ENCODE results near the gene UNC5B. TPM values are rescaled to one million over a fixed set of nuclear protein-coding genes. Genes with fewer than 3 reads are reported as not detected.
A peak's percentile ranks its signal among the peaks of the same experiment; 100 is the strongest.

The UNC5B gene
- total RNA-seq, 4 donors from 2014 or later: 3.9 to 7.1 (median 5.7) TPM

DNA sequence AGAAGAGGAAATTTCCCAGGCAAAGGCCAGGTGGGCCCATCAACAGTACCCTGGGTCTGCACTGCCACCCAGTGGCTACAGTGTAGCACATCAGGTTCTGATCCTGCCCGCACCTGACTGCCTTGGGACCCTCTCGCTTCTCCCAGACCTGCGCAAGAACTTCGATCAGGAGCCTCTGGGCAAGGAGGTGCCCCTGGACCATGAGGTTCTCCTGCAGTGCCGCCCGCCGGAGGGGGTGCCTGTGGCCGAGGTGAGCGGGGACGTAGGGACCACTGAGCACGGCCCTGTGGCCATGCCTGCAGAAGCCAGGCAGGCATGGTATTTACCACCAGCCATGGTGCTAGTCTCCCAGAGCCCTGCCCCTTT is 72.8 kb downstream of the UNC5B start:
- no peaks in the 10 kb centered on the region for H3K27me3 ChIP-seq
- intact Hi-C loops (cut with DNase I): loop anchor here (5.0 kb wide), 1 partner anchor 373 kb away; no protein-coding TSS in a partner anchor
- no peak overlapping the region for H3K4me3 ChIP-seq (replicated peaks in 1 of 3)
- TF ChIP-seq POLR2A (IDR thresholded peaks at IDR 0.05): no peak
- TF ChIP-seq, protein P1, sequence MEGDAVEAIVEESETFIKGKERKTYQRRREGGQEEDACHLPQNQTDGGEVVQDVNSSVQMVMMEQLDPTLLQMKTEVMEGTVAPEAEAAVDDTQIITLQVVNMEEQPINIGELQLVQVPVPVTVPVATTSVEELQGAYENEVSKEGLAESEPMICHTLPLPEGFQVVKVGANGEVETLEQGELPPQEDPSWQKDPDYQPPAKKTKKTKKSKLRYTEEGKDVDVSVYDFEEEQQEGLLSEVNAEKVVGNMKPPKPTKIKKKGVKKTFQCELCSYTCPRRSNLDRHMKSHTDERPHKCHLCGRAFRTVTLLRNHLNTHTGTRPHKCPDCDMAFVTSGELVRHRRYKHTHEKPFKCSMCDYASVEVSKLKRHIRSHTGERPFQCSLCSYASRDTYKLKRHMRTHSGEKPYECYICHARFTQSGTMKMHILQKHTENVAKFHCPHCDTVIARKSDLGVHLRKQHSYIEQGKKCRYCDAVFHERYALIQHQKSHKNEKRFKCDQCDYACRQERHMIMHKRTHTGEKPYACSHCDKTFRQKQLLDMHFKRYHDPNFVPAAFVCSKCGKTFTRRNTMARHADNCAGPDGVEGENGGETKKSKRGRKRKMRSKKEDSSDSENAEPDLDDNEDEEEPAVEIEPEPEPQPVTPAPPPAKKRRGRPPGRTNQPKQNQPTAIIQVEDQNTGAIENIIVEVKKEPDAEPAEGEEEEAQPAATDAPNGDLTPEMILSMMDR (IDR thresholded peaks at IDR 0.05): peak; percentile 45 to 78 (median 74)
- no peaks in the 10 kb centered on the region for H3K36me3 ChIP-seq
- 44 to 47% methylated on average over 9 to 10 of the region's 11 CpGs for WGBS, 2 donors
- H3K4me1 ChIP-seq: no peaks in the 10 kb centered on the region
- peak; percentile 47 to 59 for DNase-seq
- H3K27ac ChIP-seq: no peak overlapping the region
- H3K9me3 ChIP-seq: no peaks in the 10 kb centered on the region

GRCh38 chr10:71285986-71286385 is 73.6 kb downstream of the UNC5B start:
- 88 to 90% methylated on average over 4 of the region's 4 CpGs for WGBS, 2 donors
- no peaks in the 10 kb centered on the region for H3K4me1 ChIP-seq
- intact Hi-C loops (cut with DNase I): loop anchor here (5.0 kb wide), 1 partner anchor 374 kb away; no protein-coding TSS in a partner anchor

GRCh38 chr10:71286521-71287294 is 74.3 kb downstream of the UNC5B start:
- TF ChIP-seq, protein P1 (IDR thresholded peaks at IDR 0.05): no peak
- no peak for TF ChIP-seq POLR2A (IDR thresholded peaks at IDR 0.05)
- intact Hi-C loops (cut with DNase I): loop anchor here (5.0 kb wide), 1 partner anchor 374 kb away; no protein-coding TSS in a partner anchor
- no peaks in the 10 kb centered on the region for H3K9me3 ChIP-seq

More at GRCh38 chr10:71285986-71286385, 73.6 kb downstream of the UNC5B start:
- Histone ChIP-seq H3K27me3 (no peaks in the 10 kb centered on the region), H3K27ac (no peak overlapping the region), H3K4me3 (replicated peaks in 1 of 3) (no peak overlapping the region), H3K36me3 (no peaks in the 10 kb centered on the region), H3K9me3 (no peaks in the 10 kb centered on the region)
- DNase-seq: no peak
- TF ChIP-seq, protein P1 (IDR thresholded peaks at IDR 0.05): no peak
- TF ChIP-seq POLR2A (IDR thresholded peaks at IDR 0.05): no peak

DNA sequence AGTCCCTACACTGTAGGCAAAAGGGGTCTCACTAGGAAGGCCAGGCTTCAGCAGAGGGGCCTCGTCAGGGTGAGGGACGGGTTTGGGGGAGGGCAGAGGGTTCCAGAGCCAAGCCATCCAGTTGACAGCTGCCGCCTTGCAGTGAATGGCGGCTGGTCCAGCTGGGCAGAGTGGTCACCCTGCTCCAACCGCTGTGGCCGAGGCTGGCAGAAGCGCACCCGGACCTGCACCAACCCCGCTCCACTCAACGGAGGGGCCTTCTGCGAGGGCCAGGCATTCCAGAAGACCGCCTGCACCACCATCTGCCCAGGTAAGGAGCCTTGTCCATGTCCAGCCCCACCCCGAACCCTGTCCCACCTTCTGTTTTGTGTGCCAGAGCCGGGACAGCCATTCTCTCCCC is 75.1 kb downstream of the UNC5B start:
- H3K27me3 ChIP-seq: no peaks in the 10 kb centered on the region
- no peaks in the 10 kb centered on the region for H3K36me3 ChIP-seq
- intact Hi-C loops (cut with DNase I): loop anchor here (5.0 kb wide), 1 partner anchor 375 kb away; no protein-coding TSS in a partner anchor
- WGBS, 2 donors: 71 to 81% methylated on average over 4 to 6 of the region's 14 CpGs
- H3K4me3 ChIP-seq (replicated peaks in 1 of 3): no peak overlapping the region
- no peak for TF ChIP-seq POLR2A (IDR thresholded peaks at IDR 0.05)
- TF ChIP-seq, protein P1 (IDR thresholded peaks at IDR 0.05): no peak
- H3K4me1 ChIP-seq: no peaks in the 10 kb centered on the region
- H3K9me3 ChIP-seq: no peaks in the 10 kb centered on the region
- H3K27ac ChIP-seq: no peak overlapping the region
- DNase-seq: no peak

More at GRCh38 chr10:71286521-71287294, 74.3 kb downstream of the UNC5B start:
- no peaks in the 10 kb centered on the region for H3K36me3 ChIP-seq
- no peaks in the 10 kb centered on the region for H3K4me1 ChIP-seq
- DNase-seq: no peak
- WGBS, 2 donors: 94% methylated on average over 15 to 17 of the region's 17 CpGs
- no peak overlapping the region for H3K27ac ChIP-seq
- no peaks in the 10 kb centered on the region for H3K27me3 ChIP-seq
- no peak overlapping the region for H3K4me3 ChIP-seq (replicated peaks in 1 of 3)

GRCh38 chr10:71288461-71288860 is 76.1 kb downstream of the UNC5B start:
- 85 to 92% methylated on average over 15 of the region's 15 CpGs for WGBS, 2 donors
- no peaks in the 10 kb centered on the region for H3K27me3 ChIP-seq
- no peak overlapping the region for H3K27ac ChIP-seq
- no peak overlapping the region for H3K4me3 ChIP-seq (replicated peaks in 1 of 3)
- H3K9me3 ChIP-seq: no peaks in the 10 kb centered on the region
- intact Hi-C loops (cut with DNase I): loop anchor here (5.0 kb wide), 1 partner anchor 376 kb away; no protein-coding TSS in a partner anchor
- H3K36me3 ChIP-seq: no peaks in the 10 kb centered on the region
- H3K4me1 ChIP-seq: peaks cover 0 to 7% of the 10 kb centered on the region in 2 donors
- no peak for DNase-seq
- TF ChIP-seq, protein P1 (IDR thresholded peaks at IDR 0.05): no peak
- no peak for TF ChIP-seq POLR2A (IDR thresholded peaks at IDR 0.05)

All from thyroid gland (tissue), 4 donors.